DND-41 (cell line): ENCODE measurements around the gene IL7R.

Experiments
- CTCF ChIP-seq: IDR thresholded peaks from 2 replicates; pipeline ENCODE4 v1.5.1; 2012; ENCODE audit warnings: borderline replicate concordance, low read length, moderate library complexity, mild to moderate bottlenecking; ENCODE audit not compliant: poor library complexity, severe bottlenecking; ENCODE audit errors: extremely low read depth
- EZH2 ChIP-seq: IDR thresholded peaks from 3 replicates; pipeline ENCODE4 v1.6.1; 2012; ENCODE audit warnings: borderline replicate concordance, low read depth, mild to moderate bottlenecking, moderate library complexity, low read length, inconsistent platforms; ENCODE audit not compliant: severe bottlenecking

GRCh38 chr5:35879096-35879495 lies 22.4 kb downstream of the IL7R start:
- TF ChIP-seq CTCF: no peak
- TF ChIP-seq EZH2: no peak
